22Rv1 (cell line): ENCODE results near the gene GSC.

ENCODE experiments used
- H3K27ac ChIP-seq: fragments of 450-650 bp; 2 replicates; pipeline ENCODE4 v1.5.1; 2017
- CTCF ChIP-seq: fragments of 450-650 bp; IDR thresholded peaks from 2 replicates; pipeline ENCODE4 v1.5.1; 2017; ENCODE audit warnings: mild to moderate bottlenecking
- ZFX ChIP-seq: fragments of 450-650 bp; IDR thresholded peaks from 2 replicates; pipeline ENCODE4 v1.6.1; 2017; ENCODE audit warnings: antibody characterized with exemption, borderline replicate concordance

GSC gene

GRCh38 chr14:94764573-94764972 lies 5.3 kb downstream of the GSC start:
- TF ChIP-seq ZFX = no peak
- no peak for TF ChIP-seq CTCF
- H3K27ac ChIP-seq = no peak overlapping the region

- no peak overlapping the region for H3K27ac ChIP-seq
- no peak for TF ChIP-seq CTCF
- no peak for TF ChIP-seq ZFX
These were observed 7.5 kb downstream of the GSC start for GRCh38 chr14:94762431-94762830.

DNA sequence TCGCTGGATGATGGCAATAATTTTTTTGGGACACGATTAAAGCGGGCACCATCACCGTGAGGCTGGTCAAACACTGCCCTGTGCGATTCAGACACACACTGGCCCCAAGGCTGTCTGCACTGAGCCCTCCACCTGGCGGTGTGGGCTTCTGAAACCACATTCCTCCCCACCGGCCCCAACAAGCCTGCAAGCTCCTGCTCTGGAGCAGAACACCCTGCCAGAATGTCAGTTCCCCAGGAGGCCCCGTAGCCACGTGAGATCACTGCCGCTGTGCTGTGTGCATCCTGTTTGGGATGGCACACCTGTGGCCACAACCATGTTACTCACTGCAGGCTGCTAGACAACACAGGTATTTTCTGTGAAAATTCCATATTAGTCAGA lies 7.9 kb downstream of the GSC start:
- H3K27ac ChIP-seq = no peak overlapping the region
- TF ChIP-seq CTCF (no peak), ZFX (no peak)

DNA sequence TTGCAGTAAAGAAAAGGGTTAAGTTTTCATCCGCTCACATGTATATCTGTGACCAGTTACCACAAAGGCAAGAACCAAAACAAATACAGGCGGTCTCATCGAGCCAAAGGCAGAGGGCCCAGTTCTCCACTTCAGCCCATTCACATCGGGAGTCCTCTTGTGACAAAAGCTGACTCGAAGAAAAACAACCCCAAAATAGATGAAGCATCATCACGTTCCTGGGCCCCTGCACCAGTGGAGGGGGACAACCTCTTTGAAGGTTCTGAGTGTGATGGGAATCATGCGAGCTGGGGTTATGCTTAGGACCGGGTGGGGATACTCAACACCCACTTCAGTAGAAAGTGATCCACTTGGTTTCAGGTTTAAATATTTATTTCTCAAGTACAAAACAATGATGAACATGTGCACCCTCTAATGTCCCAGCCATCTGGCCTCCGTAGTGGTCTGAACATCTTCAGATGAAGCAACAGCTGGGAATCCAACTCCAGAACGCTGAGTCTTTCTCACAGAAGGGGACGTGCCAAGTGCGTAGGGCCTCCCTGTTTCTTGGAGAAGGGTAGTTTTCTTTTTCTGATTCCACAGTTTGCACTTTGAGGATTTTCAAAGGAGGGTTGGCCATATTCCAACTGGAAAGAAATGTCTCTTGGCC lies 8.4 kb downstream of the GSC start:
- no peak overlapping the region for H3K27ac ChIP-seq
- TF ChIP-seq ZFX (no peak), CTCF (no peak)

GRCh38 chr14:94756310-94756882 lies 13.5 kb downstream of the GSC start:
- no peak overlapping the region for H3K27ac ChIP-seq
- TF ChIP-seq CTCF (no peak), ZFX (no peak)

- TF ChIP-seq CTCF = no peak
- no peak for TF ChIP-seq ZFX
- H3K27ac ChIP-seq = no peak overlapping the region
These were observed 15.4 kb downstream of the GSC start for GRCh38 chr14:94754391-94754942.

DNA sequence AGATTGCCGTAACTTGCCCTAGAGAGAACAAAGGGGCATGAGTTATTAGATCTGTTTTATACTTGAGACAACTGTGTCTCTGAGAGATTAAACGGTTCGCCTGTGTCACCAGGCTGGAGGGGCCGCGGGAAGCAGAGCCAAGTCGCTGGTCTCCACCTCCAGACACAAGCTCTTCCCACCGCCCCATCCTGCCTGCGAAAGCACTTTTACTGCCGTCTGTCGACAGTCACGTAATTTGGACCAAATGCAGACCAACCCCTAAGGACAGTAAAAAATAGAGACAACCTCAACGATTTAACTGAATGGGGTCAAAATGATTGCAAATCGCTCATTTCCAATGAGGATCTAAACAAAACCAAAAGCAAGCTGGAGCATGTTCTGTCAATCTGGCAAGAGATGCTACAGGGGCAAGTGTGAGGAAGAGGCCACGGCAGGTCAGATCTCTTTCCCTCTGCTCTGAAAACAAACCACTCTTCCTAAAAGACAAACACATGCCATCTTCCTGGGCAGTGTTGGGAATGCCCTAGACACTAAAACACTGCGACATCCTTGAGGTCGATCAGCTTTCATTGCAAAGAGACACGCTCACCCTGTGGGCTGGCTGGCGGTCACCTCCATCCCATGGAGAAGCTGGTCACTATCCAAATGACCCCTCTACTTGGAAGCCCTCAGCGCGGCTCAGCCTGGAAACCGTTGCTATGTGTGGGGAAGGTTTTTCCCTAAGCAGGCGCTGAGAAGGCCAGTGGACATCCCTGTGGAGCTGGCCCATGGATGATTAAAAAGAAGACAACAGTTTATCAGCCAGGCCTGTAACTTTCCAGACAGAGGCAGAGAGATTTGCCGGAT lies 17.1 kb downstream of the GSC start:
- TF ChIP-seq CTCF (no peak), ZFX (no peak)
- no peak overlapping the region for H3K27ac ChIP-seq
